WTC11 (cell line): ENCODE data around the gene CYP1A2. TPM values are rescaled to one million over a fixed set of nuclear protein-coding genes. Genes with fewer than 3 reads are reported as not detected.

Source experiments
- ATAC-seq: fragments of 200-7000 bp; cut with Tn5 transposase; 2 replicates; pipeline ENCODE4 v1.10.0; 2021; ENCODE audit warnings: mild to moderate bottlenecking, moderate library complexity
- CTCF ChIA-PET: fragments of 300-600 bp; sonication (Branson Sonifier 250); formaldehyde crosslinking; loops from one replicate; lab custom pipeline; 2021; ENCODE audit warnings: antibody characterized with exemption; lab: Charles Lee
- POLR2A ChIA-PET: fragments of 350-600 bp; sonication (Branson Sonifier 250); formaldehyde crosslinking; loops from one replicate; lab custom pipeline; 2021; ENCODE audit warnings: antibody characterized with exemption; lab: Charles Lee
- DNase-seq: peaks from one replicate; pipeline ENCODE4 v3.0.0; 2021; ENCODE audit warnings: low spot score
- H3K27ac Mint-ChIP-seq: 2 replicates; pipeline ENCODE4 v1.8.0; 2021; ENCODE audit warnings: mixed read lengths
- H3K27me3 Mint-ChIP-seq: 2 replicates; pipeline ENCODE4 v1.8.0; 2021; ENCODE audit warnings: low read depth, mild to moderate bottlenecking, moderate library complexity, mixed read lengths
- H3K36me3 Mint-ChIP-seq: 2 replicates; pipeline ENCODE4 v1.8.0; 2021; ENCODE audit warnings: mixed read lengths
- H3K4me1 Mint-ChIP-seq: 2 replicates; pipeline ENCODE4 v1.8.0; 2022; ENCODE audit warnings: mixed read lengths
- H3K4me3 Mint-ChIP-seq: 2 replicates; pipeline ENCODE4 v1.8.0; 2021; ENCODE audit warnings: mild to moderate bottlenecking, moderate library complexity, mixed read lengths
- H3K9me3 Mint-ChIP-seq: 2 replicates; pipeline ENCODE4 v1.8.0; 2021; ENCODE audit warnings: mixed read lengths
- ARID4B ChIP-seq: sonication (generic); formaldehyde crosslinking; IDR thresholded peaks from 2 replicates; pipeline ENCODE4 v1.8.0; 2023; ENCODE audit warnings: missing genetic modification reagents, mild to moderate bottlenecking, borderline replicate concordance
- ESRRA ChIP-seq: sonication (generic); formaldehyde crosslinking; IDR thresholded peaks from 2 replicates; pipeline ENCODE4 v1.8.1; 2022; ENCODE audit warnings: mild to moderate bottlenecking, missing genetic modification reagents, borderline replicate concordance
- FOXJ3 ChIP-seq: sonication (generic); formaldehyde crosslinking; IDR thresholded peaks from 2 replicates; pipeline ENCODE4 v1.9.0; 2021; ENCODE audit warnings: missing genetic modification reagents, mild to moderate bottlenecking, borderline replicate concordance
- HMGXB4 ChIP-seq: sonication (generic); formaldehyde crosslinking; IDR thresholded peaks from 2 replicates; pipeline ENCODE4 v1.8.1; 2023; ENCODE audit warnings: mild to moderate bottlenecking, moderate library complexity, missing genetic modification reagents
- JAZF1 ChIP-seq: fragments of 250-450 bp; sonication (Bioruptor Pico); IDR thresholded peaks from 2 replicates; pipeline ENCODE4 v1.9.0; 2021; ENCODE audit warnings: moderate library complexity, mild to moderate bottlenecking, inconsistent platforms
- MAX ChIP-seq: sonication (generic); formaldehyde crosslinking; IDR thresholded peaks from 2 replicates; pipeline ENCODE4 v1.8.0; 2022; ENCODE audit warnings: mild to moderate bottlenecking, missing genetic modification reagents
- NR3C1 ChIP-seq: sonication (generic); formaldehyde crosslinking; conservative IDR thresholded peaks from 2 replicates; pipeline ENCODE4 v1.8.1; 2023; ENCODE audit warnings: low read depth, mild to moderate bottlenecking, missing genetic modification reagents
- PRRX2 ChIP-seq: fragments of 250-450 bp; sonication (Bioruptor Pico); IDR thresholded peaks from 2 replicates; pipeline ENCODE4 v1.8.0; 2021; ENCODE audit warnings: mild to moderate bottlenecking
- ZBTB21 ChIP-seq: sonication (generic); formaldehyde crosslinking; IDR thresholded peaks from 2 replicates; pipeline ENCODE4 v1.8.1; 2023; ENCODE audit warnings: mild to moderate bottlenecking, missing genetic modification reagents, borderline replicate concordance
- ZBTB43 ChIP-seq: sonication (generic); formaldehyde crosslinking; IDR thresholded peaks from 2 replicates; pipeline ENCODE4 v1.8.1; 2023; ENCODE audit warnings: mild to moderate bottlenecking, missing genetic modification reagents
- ZNF281 ChIP-seq: sonication (generic); formaldehyde crosslinking; IDR thresholded peaks from 2 replicates; pipeline ENCODE4 v1.8.0; 2023; ENCODE audit warnings: mild to moderate bottlenecking, missing genetic modification reagents
- total RNA-seq: library from RNA; stranded (reverse); gene quantifications from 3 replicates; pipeline ENCODE4 v1.2.3, GENCODE V29; 2021

CYP1A2 gene
- total RNA-seq, 1 experiment from 2014 or later = not detected

- TF ChIP-seq ARID4B (CRISPR knock-in tag) (no peak), JAZF1 (CRISPR knock-in tag) (no peak), MAX (CRISPR knock-in tag) (no peak), HMGXB4 (no peak), ESRRA (CRISPR knock-in tag) (no peak), PRRX2 (CRISPR knock-in tag) (no peak), ZNF281 (no peak), ZBTB43 (CRISPR knock-in tag) (no peak), NR3C1 (no peak)
- TF ChIP-seq, all 79 proteins: peak for 0
Measured at GRCh38 chr15:74770211-74770903, 21.7 kb downstream of the CYP1A2 start (continued).

GRCh38 chr15:74773329-74773728 lies 24.7 kb downstream of the CYP1A2 start:
- no peaks in the 10 kb centered on the region for H3K9me3 Mint-ChIP-seq
- ChIA-PET CTCF (interaction anchor here (0.7 to 12.6 kb wide), 8 partner anchors 11 to 152 kb away, joined by 3 to 409 read pairs (median 90); partner anchors contain the start of genes CSK and ULK3), POLR2A (interaction anchor here (1.3 kb wide), 1 partner anchor 9 kb away, joined by 5 read pairs; no protein-coding TSS in a partner anchor)
- no peaks in the 10 kb centered on the region for H3K36me3 Mint-ChIP-seq
- DNase-seq (no peak), ATAC-seq (no peak)
- H3K4me3 Mint-ChIP-seq = no peak overlapping the region
- H3K4me1 Mint-ChIP-seq = peaks cover 42% of the 10 kb centered on the region
- TF ChIP-seq ZBTB21 = no peak
- no peak for TF ChIP-seq FOXJ3
- no peak for TF ChIP-seq ZBTB43 (CRISPR knock-in tag)
- H3K27ac Mint-ChIP-seq = no peak overlapping the region
- peaks cover 18% of the 10 kb centered on the region for H3K27me3 Mint-ChIP-seq
